Pancreas (tissue), 10 donors: ENCODE measurements around the gene SPTSSB. TPM values are rescaled to one million over a fixed set of nuclear protein-coding genes. Genes with fewer than 3 reads are reported as not detected.
A peak's percentile ranks its signal among the peaks of the same experiment; 100 is the strongest.

Source experiments
- ATAC-seq, 4 donors: fragments of 200-7000 bp; cut with Tn5 transposase; one replicate each; pipeline versions ENCODE4 v1.8.0 to v1.9.1; 2020; ENCODE audit warnings: mild to moderate bottlenecking in 4 of 4, moderate library complexity in 4 of 4
- DNase-seq, 6 donors: peaks; one replicate each; pipeline ENCODE4 v3.0.0-alpha.2; 2020
- FAIRE-seq: peaks from 2 replicates; lab custom pipeline; 2012; peaks lifted over from hg19 to GRCh38; lab: Jason Lieb, UNC
- H3K27ac ChIP-seq, 4 donors: fragments of 200-600 bp; sonication (generic); 1 replicate in 3 of 4; 2 replicates in 1 of 4; pipeline versions ENCODE4 v1.5.0 to v1.8.0; 2020
- H3K27me3 ChIP-seq, 4 donors: fragments of 200-600 bp; one replicate each; pipeline ENCODE4 v1.8.0; 2021
- H3K36me3 ChIP-seq, 3 donors: fragments of 200-600 bp; sonication (generic) in 1 of 3; one replicate each; pipeline versions ENCODE4 v1.5.0 to v1.8.0; 2020 to 2021
- H3K4me1 ChIP-seq, 3 donors: fragments of 200-600 bp; one replicate each; pipeline ENCODE4 v1.8.0; 2021
- H3K4me3 ChIP-seq, 4 donors: fragments of 200-600 bp; sonication (generic) in 2 of 4; one replicate each; pipeline versions ENCODE4 v1.5.0 to v1.8.0; 2020 to 2021
- H3K9me3 ChIP-seq, 4 donors: fragments of 200-600 bp; one replicate each; pipeline ENCODE4 v1.8.0; 2021
- CTCF ChIP-seq, 4 donors: fragments of 200-600 bp; sonication (generic) in 3 of 4; IDR thresholded peaks; one replicate each; pipeline versions ENCODE4 v1.5.0 to v1.8.0; 2021; ENCODE audit warnings: antibody characterized with exemption in 4 of 4
- whole genome bisulfite sequencing, 2 donors: extraction: QIAGEN DNeasy Blood & Tissue Kit; methylation state at CpG; one replicate each; pipeline ENCODE4 v1.1.7; 2013; 5-methylcytosine and 5-hydroxymethylcytosine counted together
- intact Hi-C, 3 donors: fragments of 100-400 bp; cut with DNase I; formaldehyde crosslinking; loops; one replicate each; pipeline versions ENCODE4 v1.11.1 to v1.14.2; 2022
- polyA plus RNA-seq, 2 donors: library from polyadenylated mRNA; stranded (reverse); fragments of 200-250 nt; gene quantifications; one replicate each; pipeline ENCODE4 v1.2.3, GENCODE V29; 2013
- total RNA-seq, 6 donors: library from RNA; stranded (reverse); fragmentation: NEBNext Ultra II Directional in 4 of 6; extraction: Animal tissue kit (Norgen Biotek cat#: 25700) in 4 of 6; gene quantifications; one replicate each; pipeline versions ENCODE4 v1.2.1 to v1.2.4, GENCODE V29; 2021 to 2023
- donor health status: healthy with polysubstance abuse.
- donor health status: DM: no; HTN: no; CAD: no; lungs with moderate emphysema.
- donor health status: DM: no; HTN: no; CAD: no.
- donor health status: control.
- donor health status: control.
- donor health status: Bipolar disorder and iron deficiency.
- donor health status: DM: yes; HTN: yes; CAD: no.
- donor health status: DM: no; HTN: no; CAD: no.
- donor health status: DM: no; HTN: no; CAD: no.
- donor health status: DM: yes; HTN: yes; CAD: no.

The SPTSSB gene
- total and polyA plus RNA-seq, 8 donors = 0.23 to 8.0 (median 1.3) TPM

- Histone ChIP-seq H3K36me3 (no peaks in the 10 kb centered on the region), H3K27ac (no peak overlapping the region), H3K4me3 (no peak overlapping the region), H3K9me3 (no peaks in the 10 kb centered on the region), H3K4me1 (peaks cover 7 to 13% (median 8%) of the 10 kb centered on the region in 3 donors), H3K27me3 (peaks cover 0 to 6% (median 0%) of the 10 kb centered on the region in 4 donors)
- DNase-seq (no peak), FAIRE-seq (no peak), ATAC-seq (no peak)
- TF ChIP-seq CTCF (IDR thresholded peaks at IDR 0.05) = no peak
- intact Hi-C loops = no loop called here
- WGBS, 2 donors = 60 to 72% methylated on average over 1 of the region's 1 CpG
These were observed 21.5 kb upstream of the SPTSSB start for GRCh38 chr3:161392853-161393252.

GRCh38 chr3:161390200-161390599 lies 18.9 kb upstream of the SPTSSB start:
- H3K36me3 ChIP-seq = no peaks in the 10 kb centered on the region
- FAIRE-seq (no peak), ATAC-seq (no peak), DNase-seq (no peak)
- no peak overlapping the region for H3K27ac ChIP-seq
- TF ChIP-seq CTCF (IDR thresholded peaks at IDR 0.05) = no peak
- intact Hi-C loops = no loop called here
- 84 to 96% methylated on average over 2 of the region's 2 CpGs for WGBS, 2 donors
- H3K4me3 ChIP-seq = no peak overlapping the region
- peaks cover 0 to 6% (median 0%) of the 10 kb centered on the region in 4 donors for H3K27me3 ChIP-seq
- peaks cover 7 to 17% (median 8%) of the 10 kb centered on the region in 3 donors for H3K4me1 ChIP-seq
- H3K9me3 ChIP-seq = no peaks in the 10 kb centered on the region

DNA sequence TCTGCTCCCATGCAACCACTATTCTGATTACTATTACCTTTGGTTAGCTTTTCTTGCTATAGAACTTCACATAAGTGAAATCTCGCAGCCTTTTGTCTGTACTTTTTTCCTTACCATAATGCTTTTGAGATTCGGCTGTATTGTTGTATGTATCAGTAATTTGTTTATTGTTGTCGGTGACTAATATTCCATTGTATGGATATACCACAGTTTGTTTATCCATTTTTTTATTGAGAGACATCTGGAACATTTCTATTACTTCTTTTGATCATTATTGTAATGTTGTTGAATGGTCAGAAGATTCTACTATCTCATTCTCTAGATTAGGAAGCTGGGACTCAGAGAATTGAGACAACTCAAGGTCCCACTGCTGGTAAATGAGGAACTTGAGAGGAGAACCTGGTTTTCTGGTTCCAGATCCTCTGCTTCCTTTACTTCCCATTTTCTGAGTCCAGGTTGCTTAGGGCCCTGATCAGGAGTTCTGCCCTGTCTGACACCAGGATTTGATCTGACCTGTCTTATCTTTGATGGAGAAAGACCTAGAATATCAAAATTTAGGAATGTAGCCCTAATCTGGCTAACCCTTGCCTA lies 18.2 kb upstream of the SPTSSB start:
- FAIRE-seq = no peak
- no peak for DNase-seq
- no peak for TF ChIP-seq CTCF (IDR thresholded peaks at IDR 0.05)
- Histone ChIP-seq H3K36me3 (no peaks in the 10 kb centered on the region), H3K4me1 (peaks cover 7 to 17% (median 8%) of the 10 kb centered on the region in 3 donors), H3K9me3 (no peaks in the 10 kb centered on the region), H3K27ac (no peak overlapping the region), H3K4me3 (no peak overlapping the region), H3K27me3 (peaks cover 0 to 9% (median 0%) of the 10 kb centered on the region in 4 donors)
- WGBS, 2 donors = 92 to 96% methylated on average over 3 of the region's 3 CpGs
- ATAC-seq = peak in 1 of 4 donors; percentile 46
- intact Hi-C loops = no loop called here

DNA sequence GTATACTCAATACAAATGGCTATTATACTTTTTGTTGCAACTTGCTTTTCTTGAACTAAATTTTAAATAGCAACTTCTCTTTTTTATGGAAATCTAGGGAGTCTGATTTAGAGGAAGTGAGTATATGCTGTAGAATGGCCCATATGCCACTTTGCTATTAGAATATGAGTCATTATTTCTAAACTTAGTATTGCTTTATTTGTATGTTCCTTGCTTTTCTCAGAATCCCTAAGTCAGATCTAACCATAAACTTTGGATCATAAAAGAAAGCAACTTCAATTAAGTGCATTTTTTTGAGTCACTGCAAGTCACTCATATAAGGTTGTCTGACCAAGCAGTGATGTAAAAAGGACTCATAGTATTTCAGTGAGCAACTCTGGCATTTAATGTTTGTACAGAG lies 17.5 kb upstream of the SPTSSB start:
- Histone ChIP-seq H3K27me3 (peaks cover 0 to 10% (median 0%) of the 10 kb centered on the region in 4 donors), H3K4me3 (no peak overlapping the region), H3K27ac (no peak overlapping the region), H3K4me1 (peaks cover 5 to 17% (median 8%) of the 10 kb centered on the region in 3 donors), H3K9me3 (no peaks in the 10 kb centered on the region), H3K36me3 (no peaks in the 10 kb centered on the region)
- TF ChIP-seq CTCF (IDR thresholded peaks at IDR 0.05) = no peak
- ATAC-seq = peak in 2 of 4 donors; percentile 57 to 61
- intact Hi-C loops = no loop called here
- no peak for DNase-seq
- no peak for FAIRE-seq
